SU-DHL-6 (cell line): Measurements from ENCODE around the gene SBF1.

ENCODE experiments used
- EZH2phosphoT487 ChIP-seq: fragments of 200-600 bp; sonication (generic), shearing (Covaris generic); conservative IDR thresholded peaks from 2 replicates; pipeline ENCODE4 v1.6.1; 2018; ENCODE audit warnings: mild to moderate bottlenecking, antibody characterized with exemption, low read length, moderate library complexity, mixed read lengths
- TF ChIP-seq, protein P1 (sequence below): fragments of 200-600 bp; sonication (generic); IDR thresholded peaks from one replicate; pipeline ENCODE4 v1.5.1; 2017; ENCODE audit warnings: antibody characterized with exemption, mild to moderate bottlenecking, low read length, moderate library complexity; ENCODE audit not compliant: insufficient read depth, poor library complexity, severe bottlenecking

DNA sequence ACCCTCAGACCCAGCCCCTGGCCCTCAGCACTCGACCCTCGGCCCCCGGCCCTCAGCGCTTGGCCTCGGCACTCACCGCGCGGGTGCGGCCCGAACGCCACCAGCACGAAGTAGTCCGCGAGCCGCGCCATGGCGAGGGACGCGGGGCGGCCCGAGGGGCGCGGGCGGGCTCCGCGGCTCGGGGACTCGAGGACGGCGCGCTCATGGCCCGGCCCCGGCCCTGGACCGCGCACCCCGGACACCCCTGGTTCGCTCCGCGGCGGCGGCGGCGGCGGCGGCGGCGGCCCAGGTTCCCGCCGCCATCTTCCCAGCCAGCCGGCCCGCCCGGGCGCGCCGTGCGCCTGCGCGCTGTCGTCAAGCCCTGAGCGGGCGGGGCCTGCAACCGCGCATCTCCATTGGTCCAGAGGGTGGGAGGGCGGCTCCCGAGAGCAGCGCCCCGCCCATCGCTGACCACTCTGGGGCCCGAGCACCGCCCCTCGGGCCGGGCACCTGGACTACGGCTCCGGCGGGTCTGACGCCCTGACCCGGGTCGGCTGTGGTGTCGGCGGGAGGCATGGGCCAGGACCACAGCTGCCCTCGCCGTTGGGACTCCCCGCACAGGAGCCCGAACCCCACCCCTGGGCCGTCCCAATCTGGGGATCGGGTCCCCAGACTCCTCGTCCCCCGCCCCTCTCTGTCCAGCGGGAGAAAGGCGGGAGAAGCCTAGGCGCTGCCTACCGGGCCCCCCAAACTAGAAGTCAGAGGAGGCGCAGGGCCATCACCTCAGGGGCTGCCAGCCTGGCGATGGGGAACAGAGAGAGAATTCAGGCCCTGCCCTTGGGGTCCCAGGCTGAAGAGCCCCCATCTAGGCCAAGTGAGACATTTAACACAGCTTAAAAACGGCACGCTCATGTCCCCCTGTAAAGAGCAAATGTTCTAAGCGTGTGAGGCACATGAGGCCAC, at the start of gene SBF1:
- TF ChIP-seq, protein P1, sequence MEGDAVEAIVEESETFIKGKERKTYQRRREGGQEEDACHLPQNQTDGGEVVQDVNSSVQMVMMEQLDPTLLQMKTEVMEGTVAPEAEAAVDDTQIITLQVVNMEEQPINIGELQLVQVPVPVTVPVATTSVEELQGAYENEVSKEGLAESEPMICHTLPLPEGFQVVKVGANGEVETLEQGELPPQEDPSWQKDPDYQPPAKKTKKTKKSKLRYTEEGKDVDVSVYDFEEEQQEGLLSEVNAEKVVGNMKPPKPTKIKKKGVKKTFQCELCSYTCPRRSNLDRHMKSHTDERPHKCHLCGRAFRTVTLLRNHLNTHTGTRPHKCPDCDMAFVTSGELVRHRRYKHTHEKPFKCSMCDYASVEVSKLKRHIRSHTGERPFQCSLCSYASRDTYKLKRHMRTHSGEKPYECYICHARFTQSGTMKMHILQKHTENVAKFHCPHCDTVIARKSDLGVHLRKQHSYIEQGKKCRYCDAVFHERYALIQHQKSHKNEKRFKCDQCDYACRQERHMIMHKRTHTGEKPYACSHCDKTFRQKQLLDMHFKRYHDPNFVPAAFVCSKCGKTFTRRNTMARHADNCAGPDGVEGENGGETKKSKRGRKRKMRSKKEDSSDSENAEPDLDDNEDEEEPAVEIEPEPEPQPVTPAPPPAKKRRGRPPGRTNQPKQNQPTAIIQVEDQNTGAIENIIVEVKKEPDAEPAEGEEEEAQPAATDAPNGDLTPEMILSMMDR, result no peak
- TF ChIP-seq EZH2phosphoT487, result no peak
